Measurements from ENCODE around the gene ETV5. TPM values are rescaled to one million over a fixed set of nuclear protein-coding genes. Genes with fewer than 3 reads are reported as not detected.

The ETV5 gene
- total RNA-seq, 1 donor from 2014 or later = 40.6 TPM

DNA sequence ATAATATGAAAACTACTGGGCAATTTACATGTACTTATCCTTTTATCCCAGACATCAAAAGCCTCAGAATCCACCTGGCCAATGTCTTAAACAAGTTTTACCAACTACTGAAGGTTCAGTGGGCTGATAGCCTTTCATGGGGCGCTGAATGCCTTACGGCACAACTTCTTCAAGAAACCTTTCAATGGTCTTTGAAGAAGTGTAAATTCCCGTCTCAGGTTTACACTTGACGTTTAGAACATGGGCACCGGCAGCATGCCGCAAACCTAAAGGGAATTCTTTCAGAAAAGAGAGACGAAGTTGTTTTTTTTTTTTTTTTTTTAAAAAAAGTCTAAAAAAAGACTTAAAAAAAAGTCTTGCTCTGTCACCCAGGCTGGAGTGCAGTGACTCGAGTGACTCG is 39.7 kb downstream of the ETV5 start:
- Mint-ChIP-seq H3K9me3 (ENCODE audit: unreplicated experiment) (no peaks in the 10 kb centered on the region), H3K36me3 (ENCODE audit: low read depth, unreplicated experiment) (peaks cover 23% of the 10 kb centered on the region), H3K4me3 (ENCODE audit: unreplicated experiment) (no peak overlapping the region), H3K27me3 (ENCODE audit: unreplicated experiment) (peaks cover 3% of the 10 kb centered on the region), H3K27ac (ENCODE audit: unreplicated experiment) (no peak overlapping the region), H3K4me1 (ENCODE audit: unreplicated experiment) (peaks cover 4% of the 10 kb centered on the region)
- no peak for DNase-seq (ENCODE audit: low spot score)
- TF ChIP-seq, protein P1, sequence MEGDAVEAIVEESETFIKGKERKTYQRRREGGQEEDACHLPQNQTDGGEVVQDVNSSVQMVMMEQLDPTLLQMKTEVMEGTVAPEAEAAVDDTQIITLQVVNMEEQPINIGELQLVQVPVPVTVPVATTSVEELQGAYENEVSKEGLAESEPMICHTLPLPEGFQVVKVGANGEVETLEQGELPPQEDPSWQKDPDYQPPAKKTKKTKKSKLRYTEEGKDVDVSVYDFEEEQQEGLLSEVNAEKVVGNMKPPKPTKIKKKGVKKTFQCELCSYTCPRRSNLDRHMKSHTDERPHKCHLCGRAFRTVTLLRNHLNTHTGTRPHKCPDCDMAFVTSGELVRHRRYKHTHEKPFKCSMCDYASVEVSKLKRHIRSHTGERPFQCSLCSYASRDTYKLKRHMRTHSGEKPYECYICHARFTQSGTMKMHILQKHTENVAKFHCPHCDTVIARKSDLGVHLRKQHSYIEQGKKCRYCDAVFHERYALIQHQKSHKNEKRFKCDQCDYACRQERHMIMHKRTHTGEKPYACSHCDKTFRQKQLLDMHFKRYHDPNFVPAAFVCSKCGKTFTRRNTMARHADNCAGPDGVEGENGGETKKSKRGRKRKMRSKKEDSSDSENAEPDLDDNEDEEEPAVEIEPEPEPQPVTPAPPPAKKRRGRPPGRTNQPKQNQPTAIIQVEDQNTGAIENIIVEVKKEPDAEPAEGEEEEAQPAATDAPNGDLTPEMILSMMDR (IDR thresholded peaks at IDR 0.05; ENCODE audit: unreplicated experiment) = no peak

DNA sequence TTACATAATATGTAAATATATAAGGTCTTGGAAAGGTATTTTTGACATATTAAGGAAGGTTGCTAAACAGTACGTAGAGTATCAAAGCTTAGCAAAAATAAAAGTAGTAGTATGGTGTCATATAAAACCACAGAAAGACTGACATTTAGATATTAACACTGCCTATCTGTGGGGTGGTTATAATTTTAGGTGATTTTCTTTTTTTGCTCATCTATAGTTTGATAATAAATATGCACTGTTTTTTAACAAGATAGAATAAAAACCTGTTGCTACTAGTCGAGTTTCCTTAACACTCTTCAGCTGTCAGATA is 40.7 kb downstream of the ETV5 start:
- Mint-ChIP-seq H3K27me3 (ENCODE audit: unreplicated experiment) (peaks cover 6% of the 10 kb centered on the region), H3K36me3 (ENCODE audit: low read depth, unreplicated experiment) (peaks cover 32% of the 10 kb centered on the region), H3K27ac (ENCODE audit: unreplicated experiment) (no peak overlapping the region), H3K4me3 (ENCODE audit: unreplicated experiment) (no peak overlapping the region), H3K4me1 (ENCODE audit: unreplicated experiment) (peaks cover 4% of the 10 kb centered on the region), H3K9me3 (ENCODE audit: unreplicated experiment) (no peaks in the 10 kb centered on the region)
- DNase-seq (ENCODE audit: low spot score) = no peak
- TF ChIP-seq, protein P1 (IDR thresholded peaks at IDR 0.05; ENCODE audit: unreplicated experiment) = no peak

DNA sequence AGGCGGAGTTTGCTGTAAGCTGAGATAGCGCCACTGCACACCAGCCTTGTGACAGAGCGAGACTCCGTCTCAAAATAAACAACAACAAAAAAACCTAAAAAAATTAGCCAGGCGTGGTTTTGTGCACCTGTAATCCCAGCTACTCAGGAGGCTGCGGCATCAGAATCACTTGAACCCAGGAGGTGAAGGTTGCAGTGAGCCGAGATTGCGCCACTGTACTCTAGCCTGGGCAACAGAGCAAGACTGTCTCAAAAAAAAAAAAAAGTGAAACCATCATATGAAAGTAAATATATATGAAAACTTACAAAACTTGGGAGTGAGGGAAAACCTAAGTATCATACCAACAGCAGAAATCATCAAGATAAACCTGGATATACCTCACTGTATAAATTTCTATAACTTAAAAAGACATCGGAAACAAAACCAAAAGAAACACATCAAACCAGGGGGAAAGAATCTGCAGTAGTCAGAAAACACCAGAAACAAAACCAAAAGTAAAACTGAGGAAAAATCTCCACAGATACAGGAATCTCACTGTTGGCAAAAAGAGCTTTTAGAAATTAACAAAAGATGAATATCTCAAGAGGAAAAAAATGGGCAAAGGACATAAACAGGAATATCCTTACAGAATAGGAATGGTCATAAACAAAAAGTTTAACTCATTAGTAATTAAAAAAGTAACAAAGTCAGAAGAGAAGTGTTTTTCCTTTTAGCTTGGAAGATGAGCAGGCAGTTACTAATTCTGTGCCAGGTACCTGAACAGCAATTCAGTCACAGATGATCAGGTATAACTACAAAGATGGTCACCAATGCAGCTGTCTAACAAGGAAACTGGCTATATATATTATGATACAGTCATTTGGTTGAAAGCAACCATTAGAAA is 41.3 kb downstream of the ETV5 start:
- peaks cover 32% of the 10 kb centered on the region for H3K36me3 Mint-ChIP-seq (ENCODE audit: low read depth, unreplicated experiment)
- no peak for DNase-seq (ENCODE audit: low spot score)
- peaks cover 6% of the 10 kb centered on the region for H3K27me3 Mint-ChIP-seq (ENCODE audit: unreplicated experiment)
- TF ChIP-seq, protein P1 (IDR thresholded peaks at IDR 0.05; ENCODE audit: unreplicated experiment) = no peak
- no peak overlapping the region for H3K27ac Mint-ChIP-seq (ENCODE audit: unreplicated experiment)
- H3K4me3 Mint-ChIP-seq (ENCODE audit: unreplicated experiment) = no peak overlapping the region
- peaks cover 4% of the 10 kb centered on the region for H3K4me1 Mint-ChIP-seq (ENCODE audit: unreplicated experiment)
- no peaks in the 10 kb centered on the region for H3K9me3 Mint-ChIP-seq (ENCODE audit: unreplicated experiment)

DNA sequence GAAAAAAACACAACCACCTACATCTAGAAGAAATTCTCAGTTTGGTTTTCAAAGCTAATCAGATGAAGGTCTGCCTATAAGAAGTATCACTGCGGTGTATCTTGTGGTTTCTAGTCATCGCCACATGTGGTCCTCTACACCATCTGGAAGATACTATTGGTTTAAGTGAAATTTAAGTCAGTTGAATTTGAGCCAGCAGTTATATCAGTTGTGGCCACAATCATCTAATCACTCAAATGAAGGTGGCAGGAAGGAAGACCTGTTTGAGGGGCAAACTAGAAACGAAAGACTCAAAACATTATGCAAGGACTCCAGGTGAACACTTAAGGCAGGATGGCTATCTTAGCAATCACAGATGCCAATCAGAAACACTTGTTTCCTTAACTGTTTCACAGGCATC is 48.7 kb downstream of the ETV5 start:
- TF ChIP-seq, protein P1 (IDR thresholded peaks at IDR 0.05; ENCODE audit: unreplicated experiment) = no peak
- no peak for DNase-seq (ENCODE audit: low spot score)
- no peak overlapping the region for H3K4me3 Mint-ChIP-seq (ENCODE audit: unreplicated experiment)
- no peaks in the 10 kb centered on the region for H3K9me3 Mint-ChIP-seq (ENCODE audit: unreplicated experiment)
- H3K27ac Mint-ChIP-seq (ENCODE audit: unreplicated experiment) = no peak overlapping the region
- H3K36me3 Mint-ChIP-seq (ENCODE audit: low read depth, unreplicated experiment) = peaks cover 28% of the 10 kb centered on the region
- peaks cover 2% of the 10 kb centered on the region for H3K4me1 Mint-ChIP-seq (ENCODE audit: unreplicated experiment)
- peaks cover 2% of the 10 kb centered on the region for H3K27me3 Mint-ChIP-seq (ENCODE audit: unreplicated experiment)

DNA sequence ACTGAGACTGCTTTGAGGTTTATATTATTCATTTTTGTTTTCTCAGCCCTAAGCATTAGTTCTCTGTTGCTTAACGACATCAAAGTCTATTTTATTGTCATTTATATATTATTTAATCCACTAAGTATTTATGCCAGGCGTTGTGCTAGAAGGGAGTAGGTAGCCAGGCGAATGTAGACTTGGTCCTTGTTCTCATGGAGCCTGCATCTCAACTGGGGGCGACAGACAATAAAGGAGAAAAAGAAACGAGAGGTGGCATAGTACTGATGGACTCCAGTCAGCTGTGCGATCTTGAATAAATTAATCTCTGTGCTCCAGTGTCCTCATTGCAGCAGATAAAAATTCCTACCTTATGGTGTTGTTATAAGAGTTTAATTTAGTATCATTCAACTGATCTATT is 49.7 kb downstream of the ETV5 start:
- Mint-ChIP-seq H3K4me1 (ENCODE audit: unreplicated experiment) (peaks cover 2% of the 10 kb centered on the region), H3K36me3 (ENCODE audit: low read depth, unreplicated experiment) (peaks cover 26% of the 10 kb centered on the region), H3K9me3 (ENCODE audit: unreplicated experiment) (no peaks in the 10 kb centered on the region), H3K27me3 (ENCODE audit: unreplicated experiment) (peaks cover 2% of the 10 kb centered on the region), H3K27ac (ENCODE audit: unreplicated experiment) (no peak overlapping the region), H3K4me3 (ENCODE audit: unreplicated experiment) (no peak overlapping the region)
- DNase-seq (ENCODE audit: low spot score) = no peak
- TF ChIP-seq, protein P1 (IDR thresholded peaks at IDR 0.05; ENCODE audit: unreplicated experiment) = no peak
